ENCODE measurements around the gene MGAT1.
A peak's percentile ranks its signal among the peaks of the same experiment; 100 is the strongest.
"Not testable (repeated sequence)": the region's sequence is repeated elsewhere in the genome, so short reads cannot be mapped to it uniquely, and the experiment has no call there.

Gene MGAT1

DNA sequence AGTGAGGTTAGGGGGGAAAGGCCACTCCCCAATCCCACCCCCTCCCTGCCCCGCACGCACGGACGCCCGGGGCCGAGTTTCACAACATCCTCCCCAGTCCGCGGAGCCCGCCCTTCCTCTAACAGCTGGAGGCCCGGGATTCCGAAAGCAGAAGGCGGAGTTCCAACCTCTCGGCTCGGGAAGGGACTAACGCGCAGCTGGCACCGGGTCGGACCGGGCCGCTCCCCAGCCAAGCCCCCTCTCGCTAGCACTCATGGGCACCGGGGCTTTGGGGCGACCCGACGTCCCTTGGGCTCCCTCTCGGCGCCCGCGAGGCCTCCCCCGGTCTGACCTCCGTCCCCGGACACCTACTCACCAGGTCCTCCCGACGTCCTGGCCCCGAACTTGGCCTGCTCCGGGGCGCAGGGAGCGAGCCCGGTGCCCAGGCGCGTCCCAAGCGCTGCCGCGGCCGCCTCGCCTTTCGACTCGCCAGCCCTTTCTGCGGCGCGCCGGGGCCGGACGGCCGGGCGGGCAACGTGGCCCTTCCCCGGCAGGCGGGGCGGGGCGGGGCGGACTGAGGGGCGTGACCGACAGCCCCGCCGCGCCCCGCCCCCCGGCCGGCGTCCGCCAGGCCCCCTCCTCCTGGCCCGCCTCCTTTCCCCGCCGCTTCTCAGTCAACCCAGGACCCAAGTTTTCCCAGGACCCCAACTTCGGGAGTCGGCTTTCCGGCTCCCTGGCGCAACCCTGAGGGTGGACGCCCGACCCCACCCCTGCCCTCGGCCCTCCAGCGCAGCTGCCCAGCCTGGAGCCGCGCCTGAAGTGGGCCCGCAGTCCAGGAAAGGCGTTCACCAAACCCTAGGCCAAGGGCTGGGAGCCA is at the start of gene MGAT1:
Gene MGAT1, minus strand, starts transcription at position 482 of the 856 bp plus-strand sequence. CDS start 9,835 bp downstream, outside the sequence.
- DNase-seq, result peak; percentile 88

GRCh38 chr5:180850434-180851078 is 48.0 kb upstream of the MGAT1 start:
- no peak for DNase-seq

- DNase-seq, result no peak
Measured at GRCh38 chr5:180849827-180850226, 47.2 kb upstream of the MGAT1 start.

- DNase-seq, result no peak
Measured at GRCh38 chr5:180848878-180849277, 46.3 kb upstream of the MGAT1 start.

- DNase-seq, result no peak
Measured at GRCh38 chr5:180848265-180848664, 45.7 kb upstream of the MGAT1 start.

- DNase-seq, result no peak
Measured at GRCh38 chr5:180847026-180847425, 44.4 kb upstream of the MGAT1 start.

DNA sequence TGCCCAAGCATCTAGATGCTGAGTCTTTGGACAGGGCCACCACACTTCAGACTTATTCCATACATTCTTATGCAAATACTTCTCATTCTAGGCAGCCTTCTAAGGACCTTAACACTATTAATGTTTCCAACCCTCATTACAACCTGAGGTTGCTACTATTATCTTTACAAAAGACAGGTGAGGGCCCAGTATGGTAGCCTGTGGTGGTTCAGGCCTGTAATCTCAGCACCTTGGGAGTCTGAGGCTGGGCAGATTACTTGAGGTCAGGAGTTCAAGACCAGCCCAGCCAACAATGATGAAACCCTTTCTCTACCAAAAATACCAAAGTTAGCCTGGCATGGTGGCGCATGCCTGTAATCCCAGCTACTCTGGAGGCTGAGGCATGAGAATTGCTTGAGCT is 42.3 kb upstream of the MGAT1 start:
- no peak for DNase-seq

DNA sequence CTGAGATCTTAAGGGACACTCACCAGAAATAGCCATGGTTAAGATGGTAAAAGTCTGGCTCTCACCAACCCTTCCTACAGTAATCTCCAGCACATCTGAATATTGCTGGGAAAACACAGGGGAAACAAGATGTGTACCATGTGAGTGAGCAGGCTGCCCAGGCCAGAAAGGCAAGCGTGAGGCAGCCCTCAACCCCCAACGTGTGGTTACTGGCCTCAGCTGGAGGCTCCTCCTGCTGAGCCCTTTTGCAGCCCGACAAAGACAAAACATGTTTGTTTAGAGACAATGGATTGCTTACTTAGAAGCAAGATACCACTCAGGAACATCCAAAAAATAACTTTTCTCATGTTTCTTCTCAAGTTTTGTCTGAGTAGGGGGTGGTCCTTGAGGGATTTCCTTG is 41.8 kb upstream of the MGAT1 start:
- DNase-seq, result no peak

DNA sequence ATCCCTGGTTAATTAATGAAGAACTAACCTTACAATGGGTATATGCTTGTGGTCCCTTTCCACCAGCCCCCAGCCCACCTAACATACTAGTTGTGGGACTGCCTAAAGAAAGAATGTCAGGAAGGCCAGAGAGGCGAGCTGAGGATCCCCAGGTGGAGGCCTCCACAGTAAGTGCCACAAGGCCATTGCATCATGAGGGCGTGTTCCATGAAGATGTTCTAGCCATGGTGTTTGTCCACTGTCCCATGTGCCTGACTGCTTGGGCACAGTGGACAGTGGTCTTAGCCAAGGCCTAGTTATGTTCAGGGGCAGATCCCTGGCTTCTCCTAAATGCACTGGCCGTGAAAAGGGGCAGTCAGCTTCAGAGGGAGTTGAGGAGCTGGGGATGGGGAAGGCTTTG is 37.3 kb upstream of the MGAT1 start:
- no peak for DNase-seq

DNA sequence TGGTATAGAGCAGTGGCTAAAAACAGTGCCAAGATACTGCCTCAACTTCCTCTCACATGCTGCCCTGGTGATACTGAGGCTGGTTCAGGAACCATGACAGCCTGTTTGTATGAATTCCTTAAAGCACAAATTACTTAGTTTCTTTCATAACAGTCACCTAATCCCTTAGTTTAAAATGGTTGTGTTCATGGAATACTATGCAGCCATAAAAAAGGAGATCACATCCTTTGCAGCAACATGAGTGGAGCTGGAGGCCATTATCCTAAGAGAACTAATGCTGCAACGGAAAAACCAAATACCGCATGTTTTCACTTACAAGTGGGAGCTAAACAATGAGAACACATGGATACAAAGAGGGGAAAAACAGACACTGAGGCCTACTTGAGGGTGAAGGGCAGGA is 36.6 kb upstream of the MGAT1 start:
- DNase-seq, result no peak

- DNase-seq, result no peak
Measured at GRCh38 chr5:180837478-180837877, 34.9 kb upstream of the MGAT1 start.

GRCh38 chr5:180832638-180833068 is 30.0 kb upstream of the MGAT1 start:
- DNase-seq, result no peak

DNA sequence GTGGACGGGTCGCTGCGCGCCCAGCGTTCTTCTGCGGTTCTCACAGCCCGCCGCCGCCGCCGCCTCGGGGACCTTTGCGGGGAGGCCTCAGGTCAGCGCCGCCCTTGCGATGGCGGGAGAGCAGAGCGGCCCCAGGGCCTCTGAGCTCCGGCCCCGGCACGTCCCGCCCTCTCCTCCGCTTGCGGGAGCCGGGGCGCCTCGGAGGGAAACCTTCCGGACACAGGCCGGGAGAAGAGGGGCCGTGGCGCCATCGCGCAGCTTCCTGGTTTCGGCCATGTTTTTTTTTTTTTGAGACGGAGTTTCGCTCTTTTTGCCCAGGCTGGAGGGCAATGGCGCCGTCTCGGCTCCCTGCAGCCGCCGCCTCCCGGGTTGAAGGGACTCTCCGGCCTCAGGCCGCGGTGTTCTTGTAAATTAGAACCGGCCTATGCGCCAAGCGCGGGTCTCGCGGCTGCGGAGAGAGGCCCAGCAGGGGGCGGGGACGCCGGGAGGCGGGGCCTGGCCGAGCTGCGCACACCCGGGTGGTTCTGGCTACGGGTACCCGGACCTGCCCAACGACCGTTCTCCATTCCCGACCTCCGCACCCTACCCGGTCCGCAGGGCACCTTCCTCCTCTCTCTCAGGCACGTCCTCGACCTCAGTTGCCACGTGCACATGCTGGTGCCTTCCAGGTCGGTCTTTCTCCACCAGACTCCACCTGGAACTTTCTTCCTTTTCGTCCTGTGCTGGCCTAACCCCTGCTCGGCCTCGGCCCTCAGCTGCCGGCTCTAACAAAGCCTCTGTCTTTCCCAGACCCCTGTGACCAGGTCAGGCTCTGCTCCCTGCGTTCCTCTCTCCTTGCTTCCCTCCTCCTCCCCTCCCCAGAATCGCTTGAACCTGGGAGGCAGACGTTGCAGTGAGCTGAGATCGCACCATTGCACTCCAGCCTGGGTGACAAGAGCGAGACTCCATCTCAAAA is 28.8 kb upstream of the MGAT1 start:
- peak; percentile 86 for DNase-seq

DNA sequence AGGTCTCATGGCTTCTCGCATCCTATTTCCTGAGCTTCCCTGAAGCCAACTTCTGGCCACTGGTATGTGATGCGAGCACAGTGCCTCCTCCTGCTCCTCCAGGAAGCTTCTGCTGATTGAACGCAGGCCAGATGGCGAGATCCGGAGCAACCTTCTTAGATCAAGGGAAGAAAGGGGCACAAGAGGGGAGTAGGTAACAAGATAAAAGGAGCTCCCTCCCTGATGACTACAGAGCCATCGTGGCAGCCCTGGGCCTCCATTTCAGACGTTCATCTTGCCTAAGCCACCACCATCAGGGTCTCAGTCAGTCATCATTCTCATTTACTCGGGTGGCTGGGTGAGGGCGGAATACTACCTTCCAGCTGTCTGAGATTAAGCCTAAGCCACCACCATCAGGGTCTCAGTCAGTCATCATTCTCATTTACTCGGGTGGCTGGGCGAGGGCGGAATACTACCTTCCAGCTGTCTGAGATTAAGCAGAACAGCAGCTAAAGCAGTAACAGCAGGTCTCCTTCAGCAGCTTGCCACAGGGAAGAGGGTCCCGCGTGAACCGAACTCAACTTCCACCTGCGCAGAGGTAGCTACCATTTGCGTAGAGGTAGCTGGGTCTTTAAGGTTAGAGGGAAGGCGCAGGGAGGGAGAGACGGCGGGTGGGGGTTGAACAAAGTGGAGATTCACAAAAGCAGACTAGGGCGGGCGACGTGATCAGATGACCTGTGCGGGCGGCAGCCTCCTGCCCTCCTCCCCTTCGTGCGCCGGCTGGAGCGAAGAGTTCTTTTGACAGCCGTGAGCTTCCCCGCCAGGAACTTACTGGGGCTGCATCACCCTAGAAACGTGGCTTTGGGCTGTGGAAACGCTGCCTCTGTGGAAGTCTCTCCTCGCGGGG is 27.9 kb upstream of the MGAT1 start:
- peak; percentile 77 for DNase-seq

DNA sequence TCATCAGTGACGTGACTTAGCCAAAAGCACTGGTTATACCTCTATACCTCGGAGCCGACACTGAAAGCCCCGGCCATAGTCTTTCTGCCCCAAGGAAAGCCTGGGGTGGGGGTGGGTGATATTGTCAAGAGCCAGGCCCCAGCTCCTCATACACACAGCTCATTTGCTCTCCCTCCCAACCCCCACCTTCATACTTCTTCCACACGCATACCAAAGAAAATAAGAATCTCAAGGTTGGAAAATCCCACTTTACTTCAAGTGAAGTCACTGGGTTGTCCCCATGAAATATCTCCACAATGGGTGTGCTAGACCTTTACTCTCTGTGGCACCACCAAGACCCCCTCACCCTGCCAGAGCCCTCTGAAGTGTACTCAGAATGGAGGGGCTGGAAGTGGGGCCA is 27.1 kb upstream of the MGAT1 start:
- DNase-seq, result no peak

- DNase-seq, result peak; percentile 22
Measured at GRCh38 chr5:180828756-180829531, 26.3 kb upstream of the MGAT1 start.

DNA sequence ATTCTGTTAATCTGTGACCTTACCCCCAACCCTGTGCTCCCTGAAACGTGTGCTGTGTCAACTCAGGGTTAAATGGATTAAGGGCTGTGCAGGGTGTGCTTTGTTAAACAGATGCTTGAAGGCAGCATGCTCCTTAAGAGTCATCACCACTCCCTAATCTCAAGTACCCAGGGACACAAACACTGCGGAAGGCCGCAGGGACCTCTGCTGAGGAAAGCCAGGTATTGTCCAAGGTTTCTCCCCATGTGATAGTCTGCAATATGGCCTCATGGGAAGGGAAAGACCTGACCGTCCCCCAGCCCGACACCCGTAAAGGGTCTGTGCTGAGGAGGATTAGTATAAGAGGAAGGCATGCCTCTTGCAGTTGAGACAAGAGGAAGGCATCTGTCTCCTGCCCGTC is 24.8 kb upstream of the MGAT1 start:
- not testable (repeated sequence) for DNase-seq

GRCh38 chr5:180825768-180826525 is 23.3 kb upstream of the MGAT1 start:
- peak; percentile 47 for DNase-seq

- DNase-seq, result no peak
Measured at GRCh38 chr5:180824630-180825476, 22.2 kb upstream of the MGAT1 start.
